GM18907 (cell line): ENCODE measurements around the gene ENAM.

Experiments
- ATAC-seq: cut with Tn5 transposase; IDR thresholded peaks from one replicate; pipeline ENCODE4 v1.9.1; 2021; ENCODE audit warnings: mild to moderate bottlenecking, moderate library complexity; ENCODE audit not compliant: unreplicated experiment

ENAM gene

GRCh38 chr4:70628444-70628843, at the start of gene ENAM:
TSS of gene ENAM (plus strand) at chr4:70628744. CDS start at chr4:70629501, 757 bp downstream.
- ATAC-seq: no peak

GRCh38 chr4:70581980-70582379, 46.6 kb upstream of the ENAM start:
- no peak for ATAC-seq

- no peak for ATAC-seq
Measured at GRCh38 chr4:70583952-70584834, 44.4 kb upstream of the ENAM start.

GRCh38 chr4:70586841-70587240, 41.7 kb upstream of the ENAM start:
- ATAC-seq: no peak

GRCh38 chr4:70589785-70590184, 38.8 kb upstream of the ENAM start:
- ATAC-seq: peak; percentile 97

- ATAC-seq: no peak
Measured at GRCh38 chr4:70591955-70592582, 36.5 kb upstream of the ENAM start, which contains the start of gene AMBN. TSS of gene AMBN (plus strand) at chr4:70592256. CDS start at chr4:70592359, 103 bp downstream.

GRCh38 chr4:70594196-70594595, 34.3 kb upstream of the ENAM start:
- no peak for ATAC-seq

- no peak for ATAC-seq
Measured at GRCh38 chr4:70600305-70600704, 28.2 kb upstream of the ENAM start.

- no peak for ATAC-seq
Measured at GRCh38 chr4:70600977-70601376, 27.6 kb upstream of the ENAM start.

GRCh38 chr4:70601422-70602039, 27.0 kb upstream of the ENAM start:
- ATAC-seq: peak; percentile 97

- no peak for ATAC-seq
Measured at GRCh38 chr4:70603856-70604255, 24.7 kb upstream of the ENAM start.

GRCh38 chr4:70606459-70606858, 22.1 kb upstream of the ENAM start:
- no peak for ATAC-seq

GRCh38 chr4:70607334-70607853, 21.1 kb upstream of the ENAM start:
- ATAC-seq: no peak

- ATAC-seq: no peak
Measured at GRCh38 chr4:70608324-70608723, 20.2 kb upstream of the ENAM start.

- peak; percentile 77 for ATAC-seq
Measured at GRCh38 chr4:70613306-70614183, 15.0 kb upstream of the ENAM start.

GRCh38 chr4:70614184-70614555, 14.4 kb upstream of the ENAM start:
- peak; percentile 12 for ATAC-seq

- no peak for ATAC-seq
Measured at GRCh38 chr4:70619288-70619687, 9.3 kb upstream of the ENAM start.

- no peak for ATAC-seq
Measured at GRCh38 chr4:70619778-70620177, 8.8 kb upstream of the ENAM start.

GRCh38 chr4:70623323-70623722, 5.2 kb upstream of the ENAM start:
- no peak for ATAC-seq

GRCh38 chr4:70624226-70624793, 4.2 kb upstream of the ENAM start:
- ATAC-seq: no peak
